Germinal center (tissue), 1 donor: ENCODE measurements around the gene P4HTM.

ENCODE experiments used
- DNase-seq: peaks from one replicate; pipeline ENCODE4 v3.0.0; 2012; ENCODE audit warnings: mixed read lengths, low spot score

The P4HTM gene

GRCh38 chr3:48983096-48983495, 6.9 kb upstream of the P4HTM start:
- DNase-seq = no peak

GRCh38 chr3:48984663-48985062, 5.4 kb upstream of the P4HTM start:
- DNase-seq = no peak

- no peak for DNase-seq
Observed at GRCh38 chr3:48985831-48986376, 4.1 kb upstream of the P4HTM start.

GRCh38 chr3:48989126-48989795, 780 bp upstream of the P4HTM start:
- no peak for DNase-seq

- DNase-seq = no peak
Observed at GRCh38 chr3:48990636-48991469, 812 bp downstream of the P4HTM start.

- no peak for DNase-seq
Observed at GRCh38 chr3:48991851-48992545, 2.0 kb downstream of the P4HTM start.

GRCh38 chr3:48993834-48994233, 3.8 kb downstream of the P4HTM start:
- no peak for DNase-seq

GRCh38 chr3:48996640-48997039, 6.6 kb downstream of the P4HTM start:
- no peak for DNase-seq

GRCh38 chr3:48997102-48997635, 7.1 kb downstream of the P4HTM start:
- no peak for DNase-seq

GRCh38 chr3:48997714-48998637, 7.9 kb downstream of the P4HTM start:
- DNase-seq = no peak

- no peak for DNase-seq
Observed at GRCh38 chr3:48999085-48999858, 9.2 kb downstream of the P4HTM start.

- DNase-seq = no peak
Observed at GRCh38 chr3:49001155-49001554, 11.1 kb downstream of the P4HTM start.

GRCh38 chr3:49004352-49005302, 14.6 kb downstream of the P4HTM start:
- no peak for DNase-seq

GRCh38 chr3:49005303-49005680, 15.3 kb downstream of the P4HTM start:
- no peak for DNase-seq

- no peak for DNase-seq
Observed at GRCh38 chr3:49005998-49006397, 16.0 kb downstream of the P4HTM start.

GRCh38 chr3:49006408-49007067, 16.5 kb downstream of the P4HTM start:
- DNase-seq = no peak

GRCh38 chr3:49007068-49007770, 17.2 kb downstream of the P4HTM start, which contains the start of gene WDR6:
Gene WDR6, plus strand, starts transcription at chr3:49007391. Its CDS starts 41 bp downstream, at chr3:49007432.
- DNase-seq = peak; percentile 99
